HepG2 (cell line): ENCODE data around the gene AKR1B15. TPM values are rescaled to one million over a fixed set of nuclear protein-coding genes. Genes with fewer than 3 reads are reported as not detected.

Experiments used
- ATAC-seq: fragments of 200-7000 bp; cut with Tn5 transposase; 3 replicates; pipeline ENCODE4 v1.9.1; 2020; ENCODE audit warnings: mild to moderate bottlenecking, moderate library complexity
- BruUV-seq: library from RNA; stranded (reverse); fragments of 400-500 nt; replicated peaks from 2 replicates; lab custom pipeline; 2021; lab: Mats Ljungman, UMichigan
- CTCF ChIA-PET: fragments of 300-600 bp; formaldehyde crosslinking; extraction: SDS; loops from one replicate; lab custom pipeline; 2021; ENCODE audit warnings: low total read pairs, inconsistent platforms, low intra/inter-chr PET ratio; lab: Yijun Ruan, JAX
- POLR2A ChIA-PET: fragments of 350-600 bp; sonication (Branson Sonifier 250); formaldehyde crosslinking; loops from one replicate; lab custom pipeline; 2020; ENCODE audit warnings: antibody characterized with exemption, inconsistent platforms; lab: Yijun Ruan, JAX
- DNase-seq: peaks from one replicate; pipeline ENCODE4 v3.0.0-alpha.2; 2015; ENCODE audit warnings: low spot score
- FAIRE-seq: peaks from 3 replicates; lab custom pipeline; 2011; peaks lifted over from hg19 to GRCh38; lab: Jason Lieb, UNC
- H2AFZ ChIP-seq: one replicate; pipeline ENCODE4 v1.6.1; 2011; ENCODE audit warnings: low read length, inconsistent platforms
- H3K27ac ChIP-seq: fragments of 300-600 bp; 3 replicates; pipeline ENCODE4 v1.8.0; 2011; ENCODE audit warnings: mixed run types, mild to moderate bottlenecking, mixed read lengths, low read length, inconsistent platforms; ENCODE audit not compliant: insufficient read depth; ENCODE audit errors: extremely low read length
- H3K27me3 ChIP-seq, 2 experiments: fragments of 200-600 bp in 1 of 2; 2 replicates in 1 of 2; 3 replicates in 1 of 2; pipeline versions ENCODE4 v1.6.0 to v1.8.0; 2011; ENCODE audit warnings: low read length in 2 of 2, mild to moderate bottlenecking in 2 of 2, moderate library complexity in 2 of 2, inconsistent platforms in 1 of 2; ENCODE audit not compliant: insufficient read depth in 2 of 2, control insufficient read depth in 1 of 2
- H3K36me3 ChIP-seq, 2 experiments: fragments of 200-600 bp in 1 of 2; replicated peaks in 1 of 2; 2 replicates in 1 of 2; 3 replicates in 1 of 2; pipeline versions ENCODE4 v1.5.1 to v1.8.0; 2011; ENCODE audit warnings: low read length in 2 of 2, inconsistent platforms in 1 of 2; ENCODE audit not compliant: insufficient read depth in 2 of 2, control insufficient read depth in 1 of 2
- H3K4me1 ChIP-seq: 2 replicates; pipeline ENCODE4 v1.5.1; 2012; ENCODE audit warnings: low read length, inconsistent platforms; ENCODE audit not compliant: insufficient read depth
- H3K4me2 ChIP-seq: 2 replicates; pipeline ENCODE4 v1.6.0; 2011; ENCODE audit warnings: low read depth, low read length, inconsistent platforms
- H3K4me3 ChIP-seq, 3 experiments: fragments of 200-600 bp in 1 of 3; sonication (generic), shearing (Covaris generic) in 1 of 3; replicated peaks in 1 of 3; 2 replicates each; pipeline ENCODE4 v1.5.1; 2011 to 2016; ENCODE audit warnings: low read length in 3 of 3, inconsistent platforms in 2 of 3, low read depth in 2 of 3, mild to moderate bottlenecking in 2 of 3, control low read depth in 1 of 3, mixed read lengths in 1 of 3; ENCODE audit not compliant: insufficient read depth in 1 of 3
- H3K79me2 ChIP-seq: one replicate; pipeline ENCODE4 v1.6.1; 2011; ENCODE audit warnings: low read length, inconsistent platforms; ENCODE audit not compliant: insufficient read depth
- H3K9ac ChIP-seq: 2 replicates; pipeline ENCODE4 v1.6.0; 2011; ENCODE audit warnings: mild to moderate bottlenecking, low read depth, low read length, inconsistent platforms; ENCODE audit not compliant: insufficient read depth
- H3K9me3 ChIP-seq: 2 replicates; pipeline ENCODE4 v1.5.1; 2012; ENCODE audit warnings: mild to moderate bottlenecking, low read length
- H4K20me1 ChIP-seq: 2 replicates; pipeline ENCODE4 v1.6.0; 2011; ENCODE audit warnings: inconsistent platforms, mild to moderate bottlenecking, low read length, moderate library complexity; ENCODE audit not compliant: insufficient read depth
- CAMTA2 ChIP-seq: sonication (generic); formaldehyde crosslinking; IDR thresholded peaks from 2 replicates; pipeline ENCODE4 v1.4.0; 2020; ENCODE audit warnings: mild to moderate bottlenecking, missing genetic modification reagents, borderline replicate concordance
- DMTF1 ChIP-seq: sonication (generic); formaldehyde crosslinking; IDR thresholded peaks from 2 replicates; pipeline ENCODE4 v1.4.0; 2020; ENCODE audit warnings: mild to moderate bottlenecking, missing genetic modification reagents
- ETV6 ChIP-seq: sonication (generic); formaldehyde crosslinking; conservative IDR thresholded peaks from 2 replicates; pipeline ENCODE4 v1.4.0; 2020; ENCODE audit warnings: missing genetic modification reagents
- IKZF1 ChIP-seq: fragments of 450-650 bp; IDR thresholded peaks from 2 replicates; pipeline ENCODE4 v1.7.1; 2016
- IKZF5 ChIP-seq: IDR thresholded peaks from 2 replicates; pipeline ENCODE4 v1.6.1; 2018; ENCODE audit warnings: missing genetic modification reagents, mild to moderate bottlenecking, missing compliant biosample characterization
- RARA ChIP-seq: IDR thresholded peaks from 2 replicates; pipeline ENCODE4 v1.6.1; 2016; ENCODE audit warnings: missing genetic modification reagents, missing compliant biosample characterization
- RCOR2 ChIP-seq: IDR thresholded peaks from 2 replicates; pipeline ENCODE4 v1.6.1; 2016; ENCODE audit warnings: missing biosample characterization, missing genetic modification reagents
- RXRA ChIP-seq: sonication (generic); formaldehyde crosslinking; IDR thresholded peaks from 2 replicates; pipeline ENCODE4 v1.5.1; 2020; ENCODE audit warnings: missing genetic modification reagents
- SALL2 ChIP-seq: sonication (generic); formaldehyde crosslinking; IDR thresholded peaks from 2 replicates; pipeline ENCODE4 v1.8.1; 2023; ENCODE audit warnings: mild to moderate bottlenecking, missing genetic modification reagents, inconsistent platforms
- SIN3B ChIP-seq: fragments of 150-350 bp; IDR thresholded peaks from 2 replicates; pipeline ENCODE4 v1.6.1; 2014; ENCODE audit warnings: low read length
- STAG1 ChIP-seq: sonication (generic); formaldehyde crosslinking; IDR thresholded peaks from 2 replicates; pipeline ENCODE4 v1.4.0; 2020; ENCODE audit warnings: missing genetic modification reagents
- ZBTB1 ChIP-seq: sonication (generic); formaldehyde crosslinking; IDR thresholded peaks from 2 replicates; pipeline ENCODE4 v1.4.0; 2020; ENCODE audit warnings: missing genetic modification reagents, borderline replicate concordance
- ZNF205 ChIP-seq: IDR thresholded peaks from 2 replicates; pipeline ENCODE4 v1.6.1; 2018; ENCODE audit warnings: missing biosample characterization, missing genetic modification reagents
- ZNF282 ChIP-seq: fragments of 450-650 bp; IDR thresholded peaks from 2 replicates; pipeline ENCODE4 v1.6.1; 2018; ENCODE audit not compliant: partially characterized antibody
- ZNF468 ChIP-seq: sonication (generic); formaldehyde crosslinking; IDR thresholded peaks from 2 replicates; pipeline ENCODE4 v1.8.0; 2022; ENCODE audit warnings: mild to moderate bottlenecking, moderate library complexity, missing genetic modification reagents
- ZNF772 ChIP-seq: sonication (generic); formaldehyde crosslinking; IDR thresholded peaks from 2 replicates; pipeline ENCODE4 v1.5.0; 2020; ENCODE audit warnings: mild to moderate bottlenecking, missing genetic modification reagents
- WGBS: methylation state at CpG from one replicate; pipeline ENCODE4 v1.1.6; 2017; ENCODE audit warnings: low lambda C conversion rate; 5-methylcytosine and 5-hydroxymethylcytosine counted together
- in situ Hi-C: cut with HindIII; loops from 2 replicates; pipeline ENCODE4 v1.10.0; 2017; ENCODE audit warnings: low pct_unique_long_range_greater_than_20kb; ENCODE audit not compliant: extremely low pct_ligation_motif_present
- intact Hi-C: fragments of 100-400 bp; cut with micrococcal nuclease; formaldehyde crosslinking; loops from one replicate; pipeline ENCODE4 v1.10.0; 2022; ENCODE audit not compliant: unreplicated experiment
- polyA plus RNA-seq, 8 experiments: library from polyadenylated mRNA; depleted of rRNA in 3 of 8; stranded (reverse) in 7 of 8; unstranded in 1 of 8; fragments of >200 nt; fragmentation: Illumina TruSeq in 4 of 8; extraction: Trizol in 4 of 8; gene quantifications; 2 replicates each; pipeline versions ENCODE4 v1.2.1 to v1.2.3, GENCODE V29; 2011 to 2016; ENCODE audit warnings: low read depth in 4 of 8, missing spikeins in 1 of 8, mixed read lengths in 1 of 8; ENCODE audit not compliant: insufficient read depth in 1 of 8
- total RNA-seq, 5 experiments: library from RNA; depleted of rRNA; stranded (reverse); fragments of >200 nt; fragmentation: Illumina TruSeq; extraction: Trizol; gene quantifications; 2 replicates each; pipeline ENCODE4 v1.2.3, GENCODE V29; 2016; ENCODE audit warnings: low read depth in 1 of 5
- TF ChIP-seq, protein P1 (sequence below): sonication (generic); formaldehyde crosslinking; IDR thresholded peaks from 2 replicates; pipeline ENCODE4 v1.5.0; 2020; ENCODE audit warnings: mild to moderate bottlenecking, missing genetic modification reagents, moderate library complexity
- TF ChIP-seq, protein P2 (sequence below): fragments of 450-650 bp; IDR thresholded peaks from 2 replicates; pipeline ENCODE4 v1.6.1; 2017; ENCODE audit warnings: mild to moderate bottlenecking

The AKR1B15 gene
- total and polyA plus RNA-seq, 2 of the 13 experiments (the other 11 are each of a cell fraction or from before 2014, with no cell fraction given) = 0.77 TPM; not detected in 1

GRCh38 chr7:134549366-134549765 is 456 bp downstream of the AKR1B15 start (continued):
- TF ChIP-seq CAMTA2 (CRISPR knock-in tag) (no peak), DMTF1 (no peak), RCOR2 (no peak), RARA (CRISPR knock-in tag) (no peak), ZNF282 (no peak)

GRCh38 chr7:134552105-134552504 is 3.2 kb downstream of the AKR1B15 start:
- FAIRE-seq (peak; percentile 28), DNase-seq (peak; percentile 20), ATAC-seq (peak; percentile 79)
- BruUV-seq = no TSS peak
- peaks cover 4 to 66% of the 10 kb centered on the region in 2 experiments; a peak in 4 of 5 replicates for H3K27me3 ChIP-seq
- H3K9ac ChIP-seq = no peak overlapping the region
- H3K4me3 ChIP-seq = no peak overlapping the region
- H3K79me2 ChIP-seq = no peaks in the 10 kb centered on the region
- ChIA-PET POLR2A (no interaction called here), CTCF (interaction anchor here (1.3 kb wide), 1 partner anchor 38 kb away, joined by 4 read pairs; no protein-coding TSS in a partner anchor)
- WGBS = 1% methylated on average over 7 of the region's 7 CpGs
- no peak for TF ChIP-seq SIN3B
- TF ChIP-seq, protein P1, sequence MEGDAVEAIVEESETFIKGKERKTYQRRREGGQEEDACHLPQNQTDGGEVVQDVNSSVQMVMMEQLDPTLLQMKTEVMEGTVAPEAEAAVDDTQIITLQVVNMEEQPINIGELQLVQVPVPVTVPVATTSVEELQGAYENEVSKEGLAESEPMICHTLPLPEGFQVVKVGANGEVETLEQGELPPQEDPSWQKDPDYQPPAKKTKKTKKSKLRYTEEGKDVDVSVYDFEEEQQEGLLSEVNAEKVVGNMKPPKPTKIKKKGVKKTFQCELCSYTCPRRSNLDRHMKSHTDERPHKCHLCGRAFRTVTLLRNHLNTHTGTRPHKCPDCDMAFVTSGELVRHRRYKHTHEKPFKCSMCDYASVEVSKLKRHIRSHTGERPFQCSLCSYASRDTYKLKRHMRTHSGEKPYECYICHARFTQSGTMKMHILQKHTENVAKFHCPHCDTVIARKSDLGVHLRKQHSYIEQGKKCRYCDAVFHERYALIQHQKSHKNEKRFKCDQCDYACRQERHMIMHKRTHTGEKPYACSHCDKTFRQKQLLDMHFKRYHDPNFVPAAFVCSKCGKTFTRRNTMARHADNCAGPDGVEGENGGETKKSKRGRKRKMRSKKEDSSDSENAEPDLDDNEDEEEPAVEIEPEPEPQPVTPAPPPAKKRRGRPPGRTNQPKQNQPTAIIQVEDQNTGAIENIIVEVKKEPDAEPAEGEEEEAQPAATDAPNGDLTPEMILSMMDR (CRISPR knock-in tag) = peak; percentile 63
- no peak for TF ChIP-seq SALL2 (CRISPR knock-in tag)
- TF ChIP-seq ETV6 = no peak
- TF ChIP-seq RXRA = no peak
- TF ChIP-seq, protein P2, sequence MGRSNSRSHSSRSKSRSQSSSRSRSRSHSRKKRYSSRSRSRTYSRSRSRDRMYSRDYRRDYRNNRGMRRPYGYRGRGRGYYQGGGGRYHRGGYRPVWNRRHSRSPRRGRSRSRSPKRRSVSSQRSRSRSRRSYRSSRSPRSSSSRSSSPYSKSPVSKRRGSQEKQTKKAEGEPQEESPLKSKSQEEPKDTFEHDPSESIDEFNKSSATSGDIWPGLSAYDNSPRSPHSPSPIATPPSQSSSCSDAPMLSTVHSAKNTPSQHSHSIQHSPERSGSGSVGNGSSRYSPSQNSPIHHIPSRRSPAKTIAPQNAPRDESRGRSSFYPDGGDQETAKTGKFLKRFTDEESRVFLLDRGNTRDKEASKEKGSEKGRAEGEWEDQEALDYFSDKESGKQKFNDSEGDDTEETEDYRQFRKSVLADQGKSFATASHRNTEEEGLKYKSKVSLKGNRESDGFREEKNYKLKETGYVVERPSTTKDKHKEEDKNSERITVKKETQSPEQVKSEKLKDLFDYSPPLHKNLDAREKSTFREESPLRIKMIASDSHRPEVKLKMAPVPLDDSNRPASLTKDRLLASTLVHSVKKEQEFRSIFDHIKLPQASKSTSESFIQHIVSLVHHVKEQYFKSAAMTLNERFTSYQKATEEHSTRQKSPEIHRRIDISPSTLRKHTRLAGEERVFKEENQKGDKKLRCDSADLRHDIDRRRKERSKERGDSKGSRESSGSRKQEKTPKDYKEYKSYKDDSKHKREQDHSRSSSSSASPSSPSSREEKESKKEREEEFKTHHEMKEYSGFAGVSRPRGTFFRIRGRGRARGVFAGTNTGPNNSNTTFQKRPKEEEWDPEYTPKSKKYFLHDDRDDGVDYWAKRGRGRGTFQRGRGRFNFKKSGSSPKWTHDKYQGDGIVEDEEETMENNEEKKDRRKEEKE = no peak
- peak; percentile 59 for TF ChIP-seq STAG1 (CRISPR knock-in tag)
- TF ChIP-seq ZNF205 (CRISPR knock-in tag) = no peak
- TF ChIP-seq IKZF1 = no peak
- no peak for TF ChIP-seq ZNF468 (CRISPR knock-in tag)
- TF ChIP-seq ZNF772 (CRISPR knock-in tag) = no peak
- TF ChIP-seq IKZF5 (CRISPR knock-in tag) = no peak
- no peak for TF ChIP-seq ZBTB1 (CRISPR knock-in tag)
- no peaks in the 10 kb centered on the region; the same call in 1 of the 2 replicates for H4K20me1 ChIP-seq
- no peak overlapping the region for H2AFZ ChIP-seq
- intact Hi-C loops (loop anchor here (1.0 to 2.0 kb wide), 4 partner anchors 32 to 120 kb away; no protein-coding TSS in a partner anchor), in situ Hi-C loops (no loop called here)
- no peaks in the 10 kb centered on the region for H3K36me3 ChIP-seq
- peak overlapping the region; percentile 30; the same call in 1 of the 2 replicates for H3K4me2 ChIP-seq
- no peak overlapping the region for H3K27ac ChIP-seq
- H3K9me3 ChIP-seq = no peaks in the 10 kb centered on the region
- peaks cover 22% of the 10 kb centered on the region for H3K4me1 ChIP-seq
